Measurements from ENCODE around the gene FSIP1.

Gene FSIP1

DNA sequence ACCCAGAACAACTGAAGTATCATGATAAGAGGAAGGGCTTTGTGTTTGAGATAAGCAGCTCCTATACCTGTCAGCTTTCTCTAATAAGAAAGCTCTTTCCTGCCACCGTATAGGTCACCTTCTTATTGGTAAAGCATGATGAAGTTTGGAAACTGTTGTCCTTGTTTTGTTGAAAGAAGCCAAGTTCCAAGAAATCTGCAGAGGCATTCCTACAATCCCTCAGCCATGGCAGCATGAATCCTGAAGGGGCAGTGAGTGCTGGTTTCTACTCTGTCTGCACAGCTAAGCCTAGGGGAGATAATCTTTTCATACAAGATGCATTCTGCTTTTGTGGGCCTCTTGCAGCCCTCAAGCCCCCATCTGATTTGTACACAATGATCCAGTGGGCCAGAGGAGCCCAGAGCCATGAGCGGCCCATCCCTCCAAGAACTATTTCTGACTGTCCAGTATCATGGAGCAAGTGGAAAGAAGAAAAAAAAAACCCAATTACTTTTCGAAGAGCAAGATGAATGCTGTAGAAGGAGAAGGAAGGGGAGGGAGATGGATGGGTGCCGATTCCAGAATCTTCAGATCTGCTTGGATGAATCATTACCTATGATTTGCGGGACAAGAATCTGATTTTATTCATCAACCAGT lies 203.7 kb downstream of the FSIP1 start:
- DNase-seq, result no peak

DNA sequence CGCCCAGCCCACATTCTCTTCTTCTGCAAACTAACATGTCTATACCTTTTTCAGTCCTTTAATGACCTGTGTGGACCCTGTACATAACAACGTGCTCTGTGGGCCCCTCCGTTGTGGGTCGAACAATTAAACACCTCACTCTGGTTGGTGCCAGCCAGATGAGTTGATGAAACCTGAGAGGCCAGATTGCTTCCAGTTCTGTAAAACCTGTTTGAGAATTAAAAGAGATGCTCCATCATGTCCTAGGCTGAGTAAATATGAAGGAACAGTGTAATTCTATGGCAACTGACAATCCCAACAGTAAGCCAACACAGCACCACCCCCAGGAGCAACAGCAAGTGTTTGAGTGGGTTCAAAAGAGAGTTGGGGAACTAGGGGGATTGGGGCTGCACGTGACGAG lies 207.5 kb downstream of the FSIP1 start:
- no peak for DNase-seq

DNA sequence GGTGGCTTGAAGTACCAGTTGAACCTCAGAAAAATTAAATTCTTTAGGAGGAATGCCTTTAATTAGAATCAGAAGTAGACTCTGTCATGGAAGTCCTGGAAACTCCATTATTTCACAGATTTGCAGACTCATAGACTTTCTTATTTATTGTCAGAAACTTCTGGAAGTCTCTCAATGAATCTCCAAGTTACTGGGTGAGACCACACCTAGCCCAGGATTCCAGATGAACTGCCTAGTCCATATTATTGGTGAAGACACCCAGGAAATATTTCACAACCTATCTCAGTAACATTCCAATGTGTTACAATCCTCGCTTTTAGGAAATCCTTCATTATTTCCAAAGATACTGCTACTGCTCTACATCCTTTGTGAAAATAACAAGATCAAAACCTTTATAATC lies 208.2 kb downstream of the FSIP1 start:
- no peak for DNase-seq

DNA sequence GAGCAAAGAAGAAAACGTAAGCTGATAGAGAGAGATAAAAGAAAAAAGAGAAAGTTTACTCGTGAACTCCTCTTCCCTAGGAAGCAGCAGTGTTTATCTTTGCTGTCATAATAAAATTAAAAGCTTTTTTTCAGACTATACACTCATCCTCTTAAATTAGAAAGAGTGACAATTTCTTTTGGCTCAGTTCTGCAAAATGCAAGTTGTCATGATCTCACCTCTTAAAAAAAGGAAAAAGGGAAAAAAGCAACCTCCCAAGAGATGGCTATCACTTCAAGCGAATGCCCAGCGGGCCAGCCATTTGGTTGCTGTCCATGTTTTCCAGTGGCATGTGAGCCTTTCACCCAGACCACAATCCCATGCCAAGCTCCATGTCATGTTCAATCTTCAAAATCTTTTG lies 208.8 kb downstream of the FSIP1 start:
- no peak for DNase-seq

DNA sequence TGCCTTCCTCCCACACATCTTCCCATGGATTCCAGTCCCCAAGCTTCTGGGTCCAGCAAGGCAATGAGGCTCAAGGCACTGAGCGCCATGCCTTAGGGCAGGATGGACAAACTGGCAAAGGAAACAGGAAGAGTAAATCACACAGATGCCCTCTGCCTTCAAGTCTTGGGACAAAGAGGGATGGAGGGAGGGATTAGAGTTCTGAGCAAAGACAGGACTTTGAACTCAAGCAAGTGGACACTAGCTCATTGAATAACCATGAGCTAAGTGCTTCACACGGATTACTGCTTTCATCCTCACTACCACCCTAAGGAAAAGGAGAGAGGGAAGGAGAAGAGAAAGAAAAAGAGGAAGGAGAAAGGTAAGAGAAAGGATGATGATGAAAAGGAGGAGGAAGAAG lies 209.4 kb downstream of the FSIP1 start:
- DNase-seq, result no peak

DNA sequence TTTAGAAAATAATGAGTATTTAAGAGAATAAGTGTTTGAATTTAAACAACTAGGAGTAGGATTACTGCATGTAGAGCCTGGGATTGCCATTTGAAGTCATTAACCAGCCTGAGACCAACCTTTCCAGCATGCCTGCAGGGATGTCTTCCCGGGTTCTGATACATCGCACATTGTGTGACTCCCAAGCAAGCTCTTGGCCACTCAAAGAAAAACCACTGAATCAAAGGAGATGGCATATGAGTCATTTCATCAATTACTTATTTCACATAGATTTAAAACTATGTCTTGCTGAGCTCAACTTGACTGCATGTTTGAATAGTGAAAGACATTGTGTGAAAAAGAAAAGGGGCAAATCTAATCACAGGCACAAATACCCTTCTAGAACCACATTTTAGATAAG lies 216.8 kb downstream of the FSIP1 start:
- DNase-seq, result no peak

DNA sequence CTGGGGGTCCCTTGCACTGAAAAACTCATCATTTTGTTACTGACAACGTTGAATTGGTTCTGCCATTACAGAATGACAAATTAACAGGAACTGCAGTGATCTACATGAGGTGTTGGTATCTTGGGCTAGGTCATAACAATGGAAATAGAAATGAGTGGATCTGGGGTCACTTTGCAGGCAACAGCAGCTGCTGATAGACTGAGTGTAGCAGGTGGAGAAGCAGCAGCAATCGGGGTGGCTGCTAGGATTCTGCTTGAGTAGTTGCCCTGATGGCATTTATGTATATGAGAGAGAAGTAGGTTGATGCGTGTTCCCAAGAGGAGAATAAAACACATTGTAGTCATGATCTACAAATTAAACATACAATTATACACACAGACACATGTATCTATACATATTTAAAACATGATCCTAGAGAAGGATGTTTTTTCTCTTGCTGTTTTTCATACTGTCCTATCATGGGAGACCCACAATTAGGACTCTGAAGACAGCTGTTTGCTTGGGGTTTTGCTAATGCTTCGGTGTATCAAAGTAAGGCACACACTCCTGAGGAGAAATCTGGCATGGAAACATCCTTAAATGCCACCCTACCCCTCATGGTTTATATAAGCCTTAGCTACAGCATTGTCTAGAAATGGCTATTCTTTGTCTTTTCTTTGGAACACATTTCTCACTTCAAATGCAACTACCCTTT lies 217.5 kb downstream of the FSIP1 start:
- no peak for DNase-seq

DNA sequence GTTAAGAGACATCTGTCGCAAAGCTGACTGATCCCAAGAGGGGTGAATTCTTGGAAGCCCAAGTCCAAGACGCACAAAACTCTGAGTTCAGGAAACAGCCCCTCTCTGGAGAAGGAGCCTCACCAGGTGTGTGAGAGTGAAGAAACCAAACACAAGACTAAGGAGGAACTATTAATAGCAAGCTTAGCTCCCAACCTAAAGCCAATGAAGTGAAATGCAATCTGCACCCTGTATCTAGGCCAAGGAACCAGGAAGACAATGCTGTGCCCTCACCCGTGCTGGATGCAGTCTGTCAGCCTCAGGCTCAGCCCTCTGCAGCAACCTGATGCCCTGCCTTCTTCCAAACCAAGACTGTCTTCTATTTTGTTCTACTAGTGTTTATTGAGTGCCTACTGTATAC lies 224.2 kb downstream of the FSIP1 start:
- no peak for DNase-seq

DNA sequence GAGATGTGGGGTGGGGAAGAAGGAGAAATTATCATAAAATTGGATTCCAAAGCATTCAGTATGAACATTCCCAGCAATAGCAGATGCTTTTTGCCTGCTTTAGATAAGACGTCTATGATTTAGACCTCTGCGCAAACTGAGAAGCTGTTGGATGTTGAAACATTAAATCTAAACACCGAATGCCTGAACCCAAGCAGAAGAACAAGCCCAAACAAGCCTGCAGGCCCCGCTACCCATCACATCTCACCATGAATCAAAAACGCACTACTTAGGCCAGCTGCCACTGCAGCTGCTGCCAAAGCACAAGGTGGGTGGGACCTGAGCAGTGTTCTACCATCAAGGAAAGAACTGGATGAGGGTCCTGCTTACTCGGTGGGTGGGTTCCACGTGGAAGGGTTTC lies 226.2 kb downstream of the FSIP1 start:
- no peak for DNase-seq

DNA sequence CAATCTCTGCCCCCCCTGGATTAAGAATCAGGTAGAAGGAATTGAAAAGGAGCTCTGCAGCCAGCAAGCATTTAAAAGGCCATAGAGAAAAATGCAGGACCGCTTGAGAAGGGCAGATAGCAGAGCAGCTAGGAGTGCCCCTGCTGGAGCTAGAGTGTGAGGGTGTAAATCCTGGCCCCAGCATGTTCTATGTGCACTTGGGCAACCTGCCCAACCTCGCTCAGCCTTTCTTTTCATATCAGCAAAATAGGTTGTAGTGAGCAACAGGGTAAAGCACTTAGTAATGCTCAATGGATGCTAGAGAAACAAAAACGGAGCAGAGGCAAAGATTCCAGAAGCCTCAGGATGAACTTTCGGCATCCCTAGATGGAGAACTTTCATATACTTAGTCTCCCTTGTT lies 226.8 kb downstream of the FSIP1 start:
- no peak for DNase-seq

DNA sequence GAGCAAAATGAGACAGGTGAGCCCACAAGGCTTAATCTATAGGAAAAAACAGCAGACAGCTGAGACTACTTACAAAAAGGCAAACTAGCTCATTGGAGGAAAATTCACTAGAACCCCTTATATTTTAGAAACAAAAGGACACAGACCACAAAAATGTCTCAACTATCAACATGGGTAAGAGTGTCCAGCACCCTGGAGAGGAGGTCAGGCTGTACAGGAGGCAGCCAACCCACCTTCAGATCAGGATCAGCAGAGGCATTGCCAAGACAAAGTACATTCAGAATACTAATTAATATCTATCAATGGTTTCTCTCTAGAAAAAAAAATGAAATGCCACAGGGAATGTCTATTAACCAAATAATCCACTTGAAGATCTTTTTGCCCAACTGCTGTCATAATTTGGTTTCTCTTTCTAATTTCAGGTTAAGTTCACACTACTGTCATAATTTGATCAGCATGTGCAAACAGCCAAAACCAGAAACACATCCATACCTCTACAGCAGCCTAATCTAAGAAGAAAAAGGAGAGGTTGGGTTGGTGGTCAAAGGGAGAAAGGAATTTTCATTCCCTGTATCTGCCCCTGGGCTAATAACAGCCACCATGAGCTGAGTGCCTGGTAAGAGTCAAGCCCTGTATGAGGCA lies 227.8 kb downstream of the FSIP1 start:
- DNase-seq, result no peak

DNA sequence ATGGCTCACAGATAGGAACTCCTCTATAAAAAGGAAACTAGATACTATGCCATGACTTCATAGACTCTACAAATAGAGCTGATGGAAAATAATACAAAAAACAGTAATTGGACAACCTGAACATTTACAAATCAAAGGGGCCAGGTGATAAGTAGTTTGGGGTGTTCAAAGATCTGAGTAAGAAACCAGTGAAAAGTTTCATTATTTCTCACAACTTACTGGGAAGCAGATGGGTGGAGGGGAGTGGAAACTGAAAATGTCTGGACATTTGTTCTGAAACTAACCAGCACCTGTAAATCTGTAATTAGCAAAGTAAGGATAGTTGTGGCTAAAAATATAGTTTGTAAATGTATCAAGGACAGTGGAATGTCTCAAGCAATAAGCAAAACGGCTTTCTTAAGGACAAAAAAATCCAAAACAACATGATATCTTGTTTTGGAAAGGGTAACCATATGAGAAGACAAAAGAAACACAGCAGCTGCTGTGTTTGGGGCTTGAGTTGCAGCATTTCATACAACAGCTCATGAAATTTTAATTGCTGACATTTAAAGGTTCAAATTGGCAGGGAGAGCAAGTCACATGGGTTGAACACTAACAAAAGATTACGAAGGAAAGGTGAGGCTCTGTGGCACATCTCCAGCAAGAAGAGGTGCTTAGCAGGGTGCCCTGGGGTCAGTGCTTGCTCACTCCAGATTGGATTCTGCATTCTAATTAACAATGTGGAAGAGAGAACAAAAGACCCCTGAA lies 228.5 kb downstream of the FSIP1 start:
- no peak for DNase-seq

DNA sequence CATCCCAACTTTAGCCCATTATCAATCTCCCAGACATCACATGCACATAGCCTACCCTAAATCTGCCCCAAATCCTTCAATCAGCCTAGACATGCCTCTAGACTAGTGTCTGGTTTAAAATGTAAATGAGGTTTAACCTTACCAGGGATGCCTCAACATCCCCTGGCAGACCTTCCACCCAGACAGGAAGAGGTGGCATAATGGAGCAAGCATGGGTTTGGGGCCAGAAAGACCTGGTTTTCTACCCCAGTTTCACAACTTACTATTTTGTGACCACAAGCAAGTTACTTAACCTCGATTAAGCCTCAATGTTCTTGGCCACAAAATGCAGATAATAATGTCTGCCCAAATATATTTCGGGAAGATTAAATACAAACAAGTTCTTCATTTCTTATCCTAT lies 230.1 kb downstream of the FSIP1 start:
- no peak for DNase-seq

DNA sequence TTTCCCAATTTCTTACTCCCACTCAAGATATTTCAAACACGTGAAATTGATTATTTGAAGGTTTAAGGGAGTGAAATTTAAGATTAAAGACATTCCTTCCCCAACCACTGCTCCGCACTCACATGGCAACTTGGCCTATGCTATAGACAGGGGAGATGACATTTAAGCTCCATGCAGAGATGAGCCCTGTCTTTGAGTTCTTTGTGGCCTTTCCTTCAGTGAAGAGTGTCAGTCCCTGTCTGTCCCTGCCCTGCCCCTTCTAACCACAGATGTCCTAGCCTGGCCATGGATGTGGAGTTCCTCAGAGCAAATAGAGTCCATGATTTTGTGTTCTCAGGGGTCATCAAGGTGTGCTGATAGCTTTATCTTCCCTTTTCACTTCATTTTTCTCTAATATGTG lies 231.2 kb downstream of the FSIP1 start:
- DNase-seq, result no peak
